SU-DHL-6 (cell line): Measurements from ENCODE around the gene ADRA2B.

Source experiments
- H2AFZ ChIP-seq: fragments of 200-600 bp; sonication (generic); 2 replicates; pipeline ENCODE4 v1.6.1; 2014; ENCODE audit warnings: low read depth, mild to moderate bottlenecking, moderate library complexity, mixed read lengths, antibody characterized with exemption, low read length; ENCODE audit not compliant: severe bottlenecking
- H3F3A ChIP-seq: fragments of 200-600 bp; shearing (Covaris generic); 2 replicates; pipeline ENCODE4 v1.6.0; 2016; ENCODE audit warnings: antibody characterized with exemption, mild to moderate bottlenecking; ENCODE audit not compliant: insufficient read depth
- H3K27ac ChIP-seq: fragments of 200-600 bp; sonication (generic); 2 replicates; pipeline ENCODE4 v1.5.1; 2016; ENCODE audit warnings: low read depth, mild to moderate bottlenecking, low read length, moderate library complexity, mixed read lengths
- H3K27me3 ChIP-seq: fragments of 200-600 bp; sonication (generic), shearing (Covaris generic); 2 replicates; pipeline ENCODE4 v1.6.0; 2014; ENCODE audit warnings: mild to moderate bottlenecking, low read length
- H3K36me3 ChIP-seq: fragments of 200-600 bp; sonication (generic); 2 replicates; pipeline ENCODE4 v1.6.1; 2014; ENCODE audit warnings: mild to moderate bottlenecking, low read length, mixed read lengths
- H3K4me2 ChIP-seq: fragments of 300-600, 200-600 bp; shearing (Covaris generic), sonication (generic); 2 replicates; pipeline ENCODE4 v1.6.0; 2014; ENCODE audit warnings: low read length, low read depth, mild to moderate bottlenecking; ENCODE audit not compliant: poor library complexity, severe bottlenecking
- H3K4me3 ChIP-seq: fragments of 200-600 bp; sonication (generic); 2 replicates; pipeline ENCODE4 v1.5.1; 2014; ENCODE audit warnings: antibody characterized with exemption, low read length, mild to moderate bottlenecking, mixed read lengths; ENCODE audit not compliant: insufficient read depth, poor library complexity, severe bottlenecking
- H3K79me2 ChIP-seq: fragments of 200-600 bp; sonication (generic); 2 replicates; pipeline ENCODE4 v1.6.1; 2014; ENCODE audit warnings: mild to moderate bottlenecking, low read length, moderate library complexity; ENCODE audit not compliant: insufficient read depth
- H3K9ac ChIP-seq: fragments of 200-600 bp; sonication (generic); 2 replicates; pipeline ENCODE4 v1.7.0; 2014; ENCODE audit warnings: mild to moderate bottlenecking, low read length
- H3K9me2 ChIP-seq: fragments of 200-600 bp; sonication (generic); replicated peaks from 2 replicates; pipeline ENCODE4 v1.6.1; 2014; ENCODE audit warnings: low read length; ENCODE audit not compliant: insufficient read depth
- H3K9me3 ChIP-seq: fragments of 200-600 bp; sonication (generic); 2 replicates; pipeline ENCODE4 v1.6.1; 2014; ENCODE audit warnings: low read length, mixed read lengths; ENCODE audit not compliant: insufficient read depth
- H4K20me1 ChIP-seq: fragments of 200-600 bp; sonication (generic); 2 replicates; pipeline ENCODE4 v1.6.1; 2014; ENCODE audit warnings: low read depth, mild to moderate bottlenecking, antibody characterized with exemption, low read length, moderate library complexity, mixed read lengths
- EZH2phosphoT487 ChIP-seq: fragments of 200-600 bp; sonication (generic), shearing (Covaris generic); conservative IDR thresholded peaks from 2 replicates; pipeline ENCODE4 v1.6.1; 2018; ENCODE audit warnings: mild to moderate bottlenecking, antibody characterized with exemption, low read length, moderate library complexity, mixed read lengths
- TF ChIP-seq, protein P1 (sequence below): fragments of 200-600 bp; sonication (generic); IDR thresholded peaks from one replicate; pipeline ENCODE4 v1.5.1; 2017; ENCODE audit warnings: antibody characterized with exemption, mild to moderate bottlenecking, low read length, moderate library complexity; ENCODE audit not compliant: insufficient read depth, poor library complexity, severe bottlenecking

Gene ADRA2B

DNA sequence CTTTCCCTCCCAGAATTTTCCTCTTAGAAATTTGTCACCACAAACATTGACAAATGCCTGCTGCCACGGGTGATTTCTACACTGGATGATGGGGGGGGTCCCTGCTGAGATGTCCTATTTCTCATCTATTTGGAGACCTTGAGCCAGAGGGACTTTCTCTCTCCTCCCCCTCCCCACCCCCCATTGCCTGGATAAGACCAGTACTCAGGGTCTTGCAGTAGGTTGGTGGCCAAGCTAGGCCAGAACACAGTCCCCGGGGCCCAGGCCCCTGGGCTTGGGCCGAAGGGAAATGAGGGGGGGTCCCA, 29.4 kb upstream of the ADRA2B start:
- peaks cover 11% of the 10 kb centered on the region; the same call in 1 of the 2 replicates for H4K20me1 ChIP-seq
- peak overlapping the region; percentile 90 for H3K4me2 ChIP-seq
- peak overlapping the region; percentile 98 for H3K27ac ChIP-seq
- peaks cover 22% of the 10 kb centered on the region for H3K79me2 ChIP-seq
- H3K36me3 ChIP-seq: peaks cover 10% of the 10 kb centered on the region
- TF ChIP-seq EZH2phosphoT487: no peak
- TF ChIP-seq, protein P1, sequence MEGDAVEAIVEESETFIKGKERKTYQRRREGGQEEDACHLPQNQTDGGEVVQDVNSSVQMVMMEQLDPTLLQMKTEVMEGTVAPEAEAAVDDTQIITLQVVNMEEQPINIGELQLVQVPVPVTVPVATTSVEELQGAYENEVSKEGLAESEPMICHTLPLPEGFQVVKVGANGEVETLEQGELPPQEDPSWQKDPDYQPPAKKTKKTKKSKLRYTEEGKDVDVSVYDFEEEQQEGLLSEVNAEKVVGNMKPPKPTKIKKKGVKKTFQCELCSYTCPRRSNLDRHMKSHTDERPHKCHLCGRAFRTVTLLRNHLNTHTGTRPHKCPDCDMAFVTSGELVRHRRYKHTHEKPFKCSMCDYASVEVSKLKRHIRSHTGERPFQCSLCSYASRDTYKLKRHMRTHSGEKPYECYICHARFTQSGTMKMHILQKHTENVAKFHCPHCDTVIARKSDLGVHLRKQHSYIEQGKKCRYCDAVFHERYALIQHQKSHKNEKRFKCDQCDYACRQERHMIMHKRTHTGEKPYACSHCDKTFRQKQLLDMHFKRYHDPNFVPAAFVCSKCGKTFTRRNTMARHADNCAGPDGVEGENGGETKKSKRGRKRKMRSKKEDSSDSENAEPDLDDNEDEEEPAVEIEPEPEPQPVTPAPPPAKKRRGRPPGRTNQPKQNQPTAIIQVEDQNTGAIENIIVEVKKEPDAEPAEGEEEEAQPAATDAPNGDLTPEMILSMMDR: no peak
- H3K9me3 ChIP-seq: no peaks in the 10 kb centered on the region
- peak overlapping the region; percentile 98 for H3K9ac ChIP-seq
- no peaks in the 10 kb centered on the region for H3K27me3 ChIP-seq
- H3F3A ChIP-seq: peaks cover 52% of the 10 kb centered on the region
- no peaks in the 10 kb centered on the region for H3K9me2 ChIP-seq
- no peak overlapping the region for H2AFZ ChIP-seq
- H3K4me3 ChIP-seq: peak overlapping the region; percentile 41

DNA sequence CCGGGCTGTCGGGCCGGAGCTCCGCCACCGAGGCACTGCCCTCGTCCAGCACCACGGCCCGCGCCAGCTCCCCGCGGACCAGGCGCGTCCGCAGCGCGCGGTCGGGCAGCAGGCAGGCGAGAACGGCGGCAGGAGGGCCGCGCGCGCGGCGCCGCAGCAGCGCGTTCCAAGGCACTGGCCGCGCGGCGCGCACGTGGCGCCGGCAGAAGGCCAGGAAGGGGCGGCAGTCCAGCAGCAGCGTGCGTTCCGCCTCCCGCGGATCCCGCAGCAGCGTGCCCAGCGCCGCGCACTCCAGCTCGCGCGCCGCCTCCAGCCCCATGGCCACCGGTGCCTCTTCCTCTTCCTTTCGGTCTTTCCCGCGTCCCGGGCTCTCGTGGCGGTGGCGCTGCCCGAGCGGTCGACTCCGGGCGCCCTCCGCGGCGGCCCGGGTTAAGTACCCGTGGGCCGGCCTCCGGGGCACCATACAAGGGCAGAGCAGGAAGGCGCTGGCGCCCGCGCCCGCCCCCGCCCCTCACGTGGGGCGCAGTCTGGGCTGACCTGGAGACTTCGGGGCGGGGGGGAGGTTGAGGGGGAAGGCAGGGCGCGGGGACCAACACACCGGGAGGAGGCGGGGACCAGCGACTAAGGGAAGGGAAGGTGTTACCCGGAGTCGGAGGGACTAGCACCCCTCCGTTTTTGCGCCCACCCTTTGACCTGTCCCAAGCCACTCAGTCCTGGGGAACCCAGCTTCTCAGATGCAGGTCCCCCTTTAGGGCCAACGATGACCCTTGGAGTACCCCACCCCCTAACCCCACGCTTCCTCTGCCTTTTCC, 28.9 kb upstream of the ADRA2B start, which contains the start of gene DUSP2:
TSS of gene DUSP2 (minus strand) at position 405 of the 812 bp plus-strand sequence. CDS start at position 319, 86 bp downstream.
- Histone ChIP-seq H2AFZ (no peak within 1 kb of the TSS), H3K9me3 (no peaks in the 10 kb centered on the region), H4K20me1 (peaks cover 11% of the 10 kb centered on the region; the same call in 1 of the 2 replicates), H3K4me3 (peak within 1 kb of the TSS; percentile 87), H3K9me2 (no peaks in the 10 kb centered on the region), H3F3A (peaks cover 56% of the 10 kb centered on the region), H3K27ac (peak within 1 kb of the TSS; percentile 98), H3K79me2 (peaks cover 22% of the 10 kb centered on the region), H3K9ac (peak within 1 kb of the TSS; percentile 98), H3K4me2 (peak within 1 kb of the TSS; percentile 90), H3K27me3 (no peaks in the 10 kb centered on the region), H3K36me3 (peaks cover 10% of the 10 kb centered on the region)
- TF ChIP-seq EZH2phosphoT487: no peak
- TF ChIP-seq, protein P1: no peak

DNA sequence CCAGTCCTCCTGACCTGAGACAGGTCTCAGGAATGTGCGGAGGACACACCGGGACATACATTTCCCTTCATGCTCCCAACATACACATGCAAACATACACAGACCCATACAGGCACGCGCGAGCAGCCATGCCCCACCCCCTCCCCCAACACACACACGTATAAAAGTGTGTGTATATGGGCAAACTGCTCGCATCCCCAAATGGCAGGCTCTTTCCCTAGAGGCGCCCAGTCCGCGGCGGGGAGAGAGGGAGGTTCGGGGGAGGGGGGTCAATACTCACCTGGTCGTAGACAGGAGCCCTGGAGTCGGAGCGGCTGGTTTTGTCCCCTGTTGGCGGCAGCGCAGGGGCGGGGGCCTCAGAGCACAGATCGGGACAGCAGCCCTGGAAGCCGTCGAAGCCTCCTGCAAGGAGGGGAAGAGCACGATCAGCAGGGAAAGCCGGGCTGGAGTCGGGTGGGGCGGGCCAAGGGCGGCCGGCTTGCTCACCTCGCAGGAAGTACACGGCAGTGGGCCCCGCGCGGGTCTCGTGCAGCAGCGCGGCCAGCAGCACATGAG, 28.2 kb upstream of the ADRA2B start:
- no peaks in the 10 kb centered on the region for H3K27me3 ChIP-seq
- peak overlapping the region; percentile 98 for H3K9ac ChIP-seq
- H3F3A ChIP-seq: peaks cover 58% of the 10 kb centered on the region
- H2AFZ ChIP-seq: no peak overlapping the region
- no peak for TF ChIP-seq EZH2phosphoT487
- H3K79me2 ChIP-seq: peaks cover 22% of the 10 kb centered on the region
- H3K4me2 ChIP-seq: peak overlapping the region; percentile 80
- H3K27ac ChIP-seq: peak overlapping the region; percentile 98
- H4K20me1 ChIP-seq: peaks cover 11% of the 10 kb centered on the region; the same call in 1 of the 2 replicates
- no peaks in the 10 kb centered on the region for H3K9me2 ChIP-seq
- H3K36me3 ChIP-seq: peaks cover 10% of the 10 kb centered on the region
- no peaks in the 10 kb centered on the region for H3K9me3 ChIP-seq
- peak overlapping the region; percentile 87 for H3K4me3 ChIP-seq
